SH-SY5Y (cell line): ENCODE measurements around the gene ALPL.

Experiments used
- GATA2 ChIP-seq: IDR thresholded peaks from 2 replicates; pipeline ENCODE4 v1.6.1; 2011; ENCODE audit warnings: mild to moderate bottlenecking, low read depth, low read length
- GATA3 ChIP-seq: IDR thresholded peaks from 2 replicates; pipeline ENCODE4 v1.6.1; 2011; ENCODE audit warnings: low read depth, mild to moderate bottlenecking, low read length, moderate library complexity

GRCh38 chr1:21603177-21604138 lies 94.2 kb downstream of the ALPL start:
- TF ChIP-seq GATA2 (no peak), GATA3 (no peak)
